H1 (cell line): ENCODE results near the gene ZDHHC1. TPM values are rescaled to one million over a fixed set of nuclear protein-coding genes. Genes with fewer than 3 reads are reported as not detected.

ENCODE experiments used
- CTCF ChIA-PET: fragments of 300-600 bp; sonication (Branson Sonifier 250); formaldehyde crosslinking; loops from one replicate; lab custom pipeline; 2021; ENCODE audit not compliant: partially characterized antibody; lab: Charles Lee
- POLR2A ChIA-PET: fragments of 300-600 bp; sonication (Branson Sonifier 250); formaldehyde crosslinking; loops from one replicate; lab custom pipeline; 2021; ENCODE audit warnings: inconsistent platforms; ENCODE audit not compliant: partially characterized antibody; lab: Charles Lee
- DNase-seq, 2 experiments: peaks; one replicate each; pipeline versions ENCODE4 v3.0.0 to v3.0.0-alpha.2; 2010 to 2022; ENCODE audit warnings: low spot score in 2 of 2, low read depth in 1 of 2, mixed read lengths in 1 of 2
- FAIRE-seq: peaks from 2 replicates; lab custom pipeline; 2011; peaks lifted over from hg19 to GRCh38; lab: Jason Lieb, UNC
- H2AFZ ChIP-seq: 2 replicates; pipeline ENCODE4 v1.8.1; 2012; ENCODE audit warnings: low read length, inconsistent platforms
- H2AK5ac ChIP-seq: 2 replicates; pipeline ENCODE4 v1.6.1; 2013; ENCODE audit warnings: low read depth, low read length
- H2BK120ac ChIP-seq: replicated peaks from 2 replicates; pipeline ENCODE3; 2013; ENCODE audit warnings: low read depth, low read length, inconsistent platforms
- H2BK12ac ChIP-seq: 2 replicates; pipeline ENCODE4 v1.6.1; 2013; ENCODE audit warnings: low read depth, low read length
- H2BK15ac ChIP-seq: 2 replicates; pipeline ENCODE4 v1.6.1; 2013; ENCODE audit warnings: low read length
- H2BK20ac ChIP-seq: 2 replicates; pipeline ENCODE4 v1.6.1; 2013; ENCODE audit warnings: low read length
- H2BK5ac ChIP-seq: 2 replicates; pipeline ENCODE4 v1.6.1; 2013; ENCODE audit warnings: low read depth, low read length
- H3K14ac ChIP-seq: 2 replicates; pipeline ENCODE4 v1.6.1; 2013; ENCODE audit warnings: inconsistent platforms; ENCODE audit not compliant: insufficient read length
- H3K18ac ChIP-seq: 2 replicates; pipeline ENCODE4 v1.6.1; 2013; ENCODE audit warnings: low read length; ENCODE audit errors: extremely low read depth
- H3K23ac ChIP-seq: 2 replicates; pipeline ENCODE4 v1.6.1; 2013; ENCODE audit warnings: inconsistent platforms; ENCODE audit not compliant: insufficient read length
- H3K23me2 ChIP-seq: 2 replicates; pipeline ENCODE4 v1.6.1; 2013; ENCODE audit warnings: low read depth, low read length
- H3K27ac ChIP-seq: 2 replicates; pipeline ENCODE4 v1.6.1; 2011; ENCODE audit warnings: low read depth, low read length, inconsistent platforms
- H3K27me3 ChIP-seq, 4 experiments: replicated peaks in 1 of 4; 1 replicate in 1 of 4; 2 replicates in 3 of 4; pipeline versions ENCODE4 v1.6.1 to v1.8.1; 2011 to 2013; ENCODE audit warnings: low read length in 3 of 4, mild to moderate bottlenecking in 3 of 4, inconsistent platforms in 2 of 4, mixed read lengths in 2 of 4, moderate library complexity in 1 of 4; ENCODE audit not compliant: control insufficient read depth in 3 of 4, insufficient read depth in 3 of 4; ENCODE audit errors: extremely low read depth in 1 of 4
- H3K36me3 ChIP-seq, 4 experiments: 2 replicates each; pipeline versions ENCODE4 v1.6.1 to v1.8.1; 2011 to 2013; ENCODE audit warnings: mild to moderate bottlenecking in 4 of 4, low read length in 3 of 4, moderate library complexity in 2 of 4, control low read depth in 1 of 4, inconsistent platforms in 1 of 4; ENCODE audit not compliant: insufficient read depth in 4 of 4, control insufficient read depth in 2 of 4
- H3K4ac ChIP-seq: replicated peaks from 2 replicates; pipeline ENCODE3; 2013; ENCODE audit warnings: low read length, low read depth, mixed read lengths, inconsistent platforms; ENCODE audit not compliant: insufficient read length
- H3K4me1 ChIP-seq, 4 experiments: replicated peaks in 1 of 4; 1 replicate in 1 of 4; 2 replicates in 3 of 4; pipeline versions ENCODE4 v1.6.1 to v1.8.1; 2011 to 2013; ENCODE audit warnings: low read length in 3 of 4, inconsistent platforms in 2 of 4, mixed read lengths in 1 of 4; ENCODE audit not compliant: insufficient read depth in 4 of 4, control insufficient read depth in 3 of 4
- H3K4me2 ChIP-seq, 2 experiments: 2 replicates each; pipeline versions ENCODE4 v1.6.1 to v1.8.1; 2011 to 2013; ENCODE audit warnings: low read depth in 2 of 2, low read length in 2 of 2, control low read depth in 1 of 2, inconsistent platforms in 1 of 2, mild to moderate bottlenecking in 1 of 2; ENCODE audit not compliant: insufficient read depth in 1 of 2
- H3K4me3 ChIP-seq, 4 experiments: fragments of 200-600, 300-600 bp in 1 of 4; sonication (generic), shearing (Covaris generic), sonication (Bioruptor Twin) in 1 of 4; 2 replicates each; pipeline versions ENCODE4 v1.5.1 to v1.8.1; 2011 to 2016; ENCODE audit warnings: low read length in 4 of 4, low read depth in 3 of 4, control low read depth in 2 of 4, inconsistent platforms in 2 of 4, mild to moderate bottlenecking in 2 of 4, mixed read lengths in 1 of 4, moderate library complexity in 1 of 4; ENCODE audit not compliant: insufficient read depth in 2 of 4; ENCODE audit errors: extremely low read depth in 1 of 4
- H3K56ac ChIP-seq: replicated peaks from 2 replicates; pipeline ENCODE3; 2013; ENCODE audit warnings: low read depth, mild to moderate bottlenecking, mixed read lengths, low read length, inconsistent platforms; ENCODE audit not compliant: insufficient read length
- H3K79me1 ChIP-seq: 2 replicates; pipeline ENCODE4 v1.6.1; 2013; ENCODE audit warnings: low read depth, low read length, control low read depth
- H3K79me2 ChIP-seq, 2 experiments: 2 replicates each; pipeline versions ENCODE4 v1.6.1 to v1.8.1; 2012 to 2013; ENCODE audit warnings: low read length in 2 of 2, mild to moderate bottlenecking in 2 of 2, inconsistent platforms in 1 of 2; ENCODE audit not compliant: insufficient read depth in 2 of 2, control insufficient read depth in 1 of 2
- H3K9ac ChIP-seq, 4 experiments: replicated peaks in 1 of 4; 1 replicate in 1 of 4; 2 replicates in 3 of 4; pipeline versions ENCODE4 v1.6.1 to v1.8.1; 2011 to 2013; ENCODE audit warnings: low read depth in 3 of 4, low read length in 3 of 4, control low read depth in 2 of 4, mild to moderate bottlenecking in 2 of 4, moderate library complexity in 2 of 4, inconsistent platforms in 1 of 4; ENCODE audit errors: extremely low read depth in 1 of 4
- H3K9me3 ChIP-seq, 2 experiments: 2 replicates each; pipeline versions ENCODE4 v1.6.1 to v1.8.1; 2012 to 2013; ENCODE audit warnings: mild to moderate bottlenecking in 2 of 2, moderate library complexity in 2 of 2, control low read depth in 1 of 2, inconsistent platforms in 1 of 2, low read depth in 1 of 2, low read length in 1 of 2, mixed read lengths in 1 of 2; ENCODE audit not compliant: insufficient read depth in 2 of 2
- H4K20me1 ChIP-seq, 2 experiments: replicated peaks in 1 of 2; 2 replicates each; pipeline versions ENCODE3 to v1.8.1; 2011 to 2013; ENCODE audit warnings: inconsistent platforms in 2 of 2, low read length in 2 of 2, mild to moderate bottlenecking in 1 of 2; ENCODE audit not compliant: insufficient read depth in 2 of 2, control insufficient read depth in 1 of 2
- H4K5ac ChIP-seq: 2 replicates; pipeline ENCODE4 v1.6.1; 2013; ENCODE audit warnings: low read length, low read depth, mixed read lengths, inconsistent platforms; ENCODE audit not compliant: insufficient read length
- H4K8ac ChIP-seq: 2 replicates; pipeline ENCODE4 v1.8.0; 2013; ENCODE audit warnings: mild to moderate bottlenecking, moderate library complexity, low read length, inconsistent platforms; ENCODE audit not compliant: insufficient read depth; ENCODE audit errors: extremely low read depth
- H4K91ac ChIP-seq: replicated peaks from 2 replicates; pipeline ENCODE3; 2013; ENCODE audit warnings: low read length, mixed read lengths, inconsistent platforms; ENCODE audit not compliant: insufficient read length
- BACH1 ChIP-seq: IDR thresholded peaks from 2 replicates; pipeline ENCODE4 v1.6.1; 2012; ENCODE audit warnings: low read length, improper control_type of control experiment
- BCL11A ChIP-seq, 2 experiments: IDR thresholded peaks; one replicate each; pipeline ENCODE4 v1.6.1; 2011; ENCODE audit warnings: low read depth in 2 of 2, low read length in 2 of 2, mild to moderate bottlenecking in 2 of 2
- CBX5 ChIP-seq: fragments of 300-800, 300-1000 bp; sonication (generic); IDR thresholded peaks from 2 replicates; pipeline ENCODE4 v1.7.1; 2016; ENCODE audit warnings: antibody characterized with exemption, low read length, low read depth
- CTBP2 ChIP-seq: IDR thresholded peaks from 2 replicates; pipeline ENCODE4 v1.7.0; 2011; ENCODE audit warnings: borderline replicate concordance, mild to moderate bottlenecking, moderate library complexity, mixed read lengths, low read length; ENCODE audit not compliant: insufficient read depth, insufficient read length
- GABPA ChIP-seq: IDR thresholded peaks from 2 replicates; pipeline ENCODE4 v1.6.1; 2011; ENCODE audit warnings: mild to moderate bottlenecking, low read length, moderate library complexity, borderline replicate concordance; ENCODE audit not compliant: insufficient read depth
- KDM1A ChIP-seq: fragments of 200-600, 300-600 bp; sonication (generic); IDR thresholded peaks from 2 replicates; pipeline ENCODE4 v1.7.1; 2016; ENCODE audit warnings: mild to moderate bottlenecking, low read length, borderline replicate concordance
- NRF1 ChIP-seq: IDR thresholded peaks from 2 replicates; pipeline ENCODE4 v1.6.1; 2011; ENCODE audit warnings: mild to moderate bottlenecking, low read depth, low read length, improper control_type of control experiment
- PHF8 ChIP-seq: fragments of 200-600 bp; sonication (generic); conservative IDR thresholded peaks from 2 replicates; pipeline ENCODE4 v1.7.1; 2012; ENCODE audit warnings: low read depth, mild to moderate bottlenecking, inconsistent platforms, low read length, moderate library complexity
- RAD21 ChIP-seq, 2 experiments: IDR thresholded peaks in 1 of 2; conservative IDR thresholded peaks in 1 of 2; 2 replicates each; pipeline ENCODE4 v1.6.1; 2011; ENCODE audit warnings: low read depth in 2 of 2, low read length in 2 of 2, improper control_type of control experiment in 1 of 2, inconsistent platforms in 1 of 2, mild to moderate bottlenecking in 1 of 2, moderate library complexity in 1 of 2
- RFX5 ChIP-seq: IDR thresholded peaks from 2 replicates; pipeline ENCODE4 v1.6.1; 2011; ENCODE audit warnings: low read depth, low read length, improper control_type of control experiment, borderline replicate concordance
- SIN3A ChIP-seq, 2 experiments: IDR thresholded peaks in 1 of 2; conservative IDR thresholded peaks in 1 of 2; 2 replicates each; pipeline ENCODE4 v1.6.1; 2011 to 2012; ENCODE audit warnings: low read length in 2 of 2, improper control_type of control experiment in 1 of 2, low read depth in 1 of 2, mild to moderate bottlenecking in 1 of 2
- SP2 ChIP-seq: IDR thresholded peaks from 2 replicates; pipeline ENCODE4 v1.6.1; 2012; ENCODE audit warnings: mild to moderate bottlenecking, low read length, inconsistent platforms
- TAF1 ChIP-seq: IDR thresholded peaks from 2 replicates; pipeline ENCODE4 v1.6.1; 2011; ENCODE audit warnings: mild to moderate bottlenecking, low read depth, low read length
- WGBS, 2 experiments: shearing (Covaris generic) in 1 of 2; methylation state at CpG; one replicate each; pipeline versions ENCODE4 v1.1.6 to v1.1.7; 2013 to 2015; ENCODE audit warnings: low lambda C conversion rate in 2 of 2, mixed read lengths in 2 of 2, inconsistent platforms in 1 of 2, low coverage in 1 of 2, missing lambda C conversion rate in 1 of 2; ENCODE audit not compliant: insufficient replicate concordance in 2 of 2, insufficient coverage in 1 of 2, insufficient read length in 1 of 2; ENCODE audit errors: extremely low coverage in 1 of 2, missing lambda C conversion rate in 1 of 2; 5-methylcytosine and 5-hydroxymethylcytosine counted together
- polyA plus RNA-seq, 7 experiments: library from polyadenylated mRNA; depleted of rRNA in 3 of 7; stranded (reverse) in 5 of 7; unstranded in 2 of 7; fragments of >200 nt in 5 of 7; fragments of 200-250 nt in 2 of 7; gene quantifications; 1 replicate in 5 of 7; 2 replicates in 1 of 7; 4 replicates in 1 of 7; pipeline versions ENCODE4 v1.2.1 to v1.2.3, GENCODE V29; 2011 to 2013; ENCODE audit warnings: missing spikeins in 2 of 7, mixed read lengths in 2 of 7
- total RNA-seq: library from RNA; stranded (reverse); fragmentation: NEBNext Ultra II Directional; extraction: Animal tissue kit (Norgen Biotek cat#: 25700); gene quantifications from 2 replicates; pipeline ENCODE4 v1.2.1, GENCODE V29; 2021

The ZDHHC1 gene
- total and polyA plus RNA-seq, 2 of the 8 experiments (the other 6 are each of a cell fraction or from before 2014, with no cell fraction given): 3.1 to 4.9 TPM

DNA sequence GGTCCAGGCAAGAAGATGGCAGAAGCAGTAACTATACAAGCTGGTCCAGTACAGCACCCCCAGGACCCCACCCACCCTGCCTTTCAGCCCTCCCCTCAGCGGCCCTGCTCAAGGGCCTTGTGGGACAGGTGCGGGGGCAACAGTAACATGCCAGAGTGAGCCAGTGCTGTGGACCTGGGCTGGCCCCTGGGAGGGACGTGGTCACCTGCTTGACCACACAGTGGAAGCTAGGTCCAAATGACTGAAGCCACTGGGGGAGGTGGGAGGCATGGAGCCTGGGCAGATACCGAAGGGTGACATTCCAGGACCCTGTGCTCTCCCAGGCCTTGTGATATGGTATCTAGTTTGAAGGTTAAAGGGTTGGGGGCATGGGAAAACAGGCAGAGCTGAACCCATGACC is 47.4 kb upstream of the ZDHHC1 start:
- CTCF ChIA-PET: interaction anchor here (0.6 to 28.6 kb wide), 12 partner anchors 20 to 203 kb away, joined by 3 to 683 read pairs (median 4); partner anchors contain the start of genes CARMIL2, HSD11B2 and ZDHHC1
- no peak overlapping the region for H2BK120ac ChIP-seq
- no peak for FAIRE-seq

More for the DNA sequence above, 47.4 kb upstream of the ZDHHC1 start:
- no peak overlapping the region for H2BK12ac ChIP-seq
- no peak for TF ChIP-seq RAD21 (IDR thresholded peaks at IDR 0.05 in 1 of 2, conservative IDR thresholded peaks at IDR 0.05 in 1 of 2; ENCODE audit: low read depth in 2 of 2, low read length in 2 of 2)
- TF ChIP-seq CTBP2: no peak
- no peak for TF ChIP-seq BACH1
- TF ChIP-seq BCL11A (IDR thresholded peaks at IDR 0.05; ENCODE audit: low read depth in 2 of 2, low read length in 2 of 2): no peak
- TF ChIP-seq NRF1: no peak
- TF ChIP-seq RFX5: no peak
- TF ChIP-seq TAF1: no peak
- TF ChIP-seq GABPA: no peak
- no peak for TF ChIP-seq SIN3A (conservative IDR thresholded peaks at IDR 0.05 in 1 of 2, IDR thresholded peaks at IDR 0.05 in 1 of 2; ENCODE audit: low read depth in 1 of 2, low read length in 2 of 2)
- TF ChIP-seq SP2: no peak
- no peak for TF ChIP-seq CBX5
- no peak for TF ChIP-seq KDM1A
- TF ChIP-seq PHF8: no peak
- peaks cover 14 to 21% of the 10 kb centered on the region in 2 experiments for H4K20me1 ChIP-seq
- H3K9ac ChIP-seq: no peak overlapping the region
- H3K4me2 ChIP-seq: no peak overlapping the region
- no peak overlapping the region for H4K91ac ChIP-seq
- no peak overlapping the region for H3K23ac ChIP-seq
- no peak overlapping the region for H4K5ac ChIP-seq
- POLR2A ChIA-PET: no interaction called here
- 91% methylated on average over 4 of the region's 4 CpGs; no CpG with 5 or more reads in 1 of the 2 experiments for WGBS, 2 experiments
- H3K18ac ChIP-seq: no peak overlapping the region
- H3K4ac ChIP-seq: no peak overlapping the region
- H2BK5ac ChIP-seq: no peak overlapping the region
- no peak overlapping the region for H2BK20ac ChIP-seq
- no peak overlapping the region for H3K56ac ChIP-seq
- H2AK5ac ChIP-seq: no peak overlapping the region
- peaks cover 2% of the 10 kb centered on the region for H3K79me1 ChIP-seq
- DNase-seq: no peak
- no peak overlapping the region for H3K14ac ChIP-seq
- H3K27me3 ChIP-seq: no peaks in the 10 kb centered on the region
- H3K9me3 ChIP-seq: no peaks in the 10 kb centered on the region
- H3K79me2 ChIP-seq: peaks cover 0 to 11% of the 10 kb centered on the region in 2 experiments; a peak in 1 of 4 replicates
- H3K4me1 ChIP-seq: peaks cover 0 to 5% (median 2%) of the 10 kb centered on the region in 4 experiments; a peak in 4 of 7 replicates
- no peak overlapping the region for H3K27ac ChIP-seq
- H3K36me3 ChIP-seq: no peaks in the 10 kb centered on the region
- no peak overlapping the region for H2BK15ac ChIP-seq
- H2AFZ ChIP-seq: no peak overlapping the region
- no peak overlapping the region for H3K4me3 ChIP-seq
- H4K8ac ChIP-seq: no peak overlapping the region; the same call in 1 of the 2 replicates
- H3K23me2 ChIP-seq: no peaks in the 10 kb centered on the region
